Measurements from ENCODE around the gene SLC25A20. TPM values are rescaled to one million over a fixed set of nuclear protein-coding genes. Genes with fewer than 3 reads are reported as not detected.

The SLC25A20 gene
- polyA plus RNA-seq, 1 donor (not counting 4 experiments of a cell fraction or from before 2014, with no cell fraction given), result 22.4 TPM

- dilution Hi-C loops (cut with MboI; ENCODE audit: extremely low pct_ligation_motif_present, low sequenced_read_pairs), result no loop called here
- peaks cover 6% of the 10 kb centered on the region for H4K20me1 ChIP-seq (ENCODE audit: control insufficient read depth, extremely low read depth, insufficient read depth, low read length)
- H3K4me1 ChIP-seq (ENCODE audit: control insufficient read depth, extremely low read depth, insufficient read depth, low read length), result no peaks in the 10 kb centered on the region
- peaks cover 75% of the 10 kb centered on the region for H3K79me2 ChIP-seq (ENCODE audit: control insufficient read depth, insufficient read depth, low read length)
- no peak overlapping the region for H2AFZ ChIP-seq (ENCODE audit: control insufficient read depth, low read length)
- no peaks in the 10 kb centered on the region for H3K9me1 ChIP-seq (ENCODE audit: control insufficient read depth, extremely low read depth, insufficient read depth, low read length)
- peaks cover 3 to 36% of the 10 kb centered on the region in 2 experiments for H3K36me3 ChIP-seq (ENCODE audit: control insufficient read depth in 2 of 2, extremely low read depth in 1 of 2, insufficient read depth in 2 of 2, low read length in 2 of 2)
- FAIRE-seq (no peak), DNase-seq (ENCODE audit: low read depth, low spot score) (no peak)
- H3K27me3 ChIP-seq (ENCODE audit: control insufficient read depth, extremely low read depth, insufficient read depth, low read length), result no peaks in the 10 kb centered on the region
- no peak overlapping the region for H3K4me3 ChIP-seq (ENCODE audit: control insufficient read depth in 2 of 3, extremely low read depth in 1 of 3, insufficient read depth in 2 of 3, low read depth in 1 of 3, low read length in 3 of 3)
- H3K9ac ChIP-seq (ENCODE audit: control insufficient read depth, extremely low read depth, insufficient read depth, low read length), result no peak overlapping the region
- H3K4me2 ChIP-seq (ENCODE audit: control insufficient read depth, extremely low read depth, insufficient read depth, low read depth, low read length), result no peak overlapping the region
- H3K9me3 ChIP-seq (ENCODE audit: control insufficient read depth, low read depth, low read length), result no peaks in the 10 kb centered on the region
- no peak overlapping the region for H3K27ac ChIP-seq (ENCODE audit: control insufficient read depth, insufficient read depth, low read length)
- TF ChIP-seq EZH2 (IDR thresholded peaks at IDR 0.05; ENCODE audit: low read length) (no peak), CTCF (optimal IDR thresholded peaks at IDR 0.05 in 1 of 3, IDR thresholded peaks at IDR 0.05 in 1 of 3, conservative IDR thresholded peaks at IDR 0.05 in 1 of 3; ENCODE audit: extremely low read depth in 1 of 3, insufficient read depth in 2 of 3, low read length in 3 of 3) (no peak)
These were observed 35.8 kb upstream of the SLC25A20 start for GRCh38 chr3:48934333-48934991.

- Histone ChIP-seq H2AFZ (ENCODE audit: control insufficient read depth, low read length) (no peak overlapping the region), H3K9me3 (ENCODE audit: control insufficient read depth, low read depth, low read length) (no peaks in the 10 kb centered on the region), H3K27ac (ENCODE audit: control insufficient read depth, insufficient read depth, low read length) (no peak overlapping the region), H3K9ac (ENCODE audit: control insufficient read depth, extremely low read depth, insufficient read depth, low read length) (no peak overlapping the region), H3K36me3 (ENCODE audit: control insufficient read depth in 2 of 2, extremely low read depth in 1 of 2, insufficient read depth in 2 of 2, low read length in 2 of 2) (peaks cover 1 to 47% of the 10 kb centered on the region in 2 experiments), H3K27me3 (ENCODE audit: control insufficient read depth, extremely low read depth, insufficient read depth, low read length) (no peaks in the 10 kb centered on the region), H3K9me1 (ENCODE audit: control insufficient read depth, extremely low read depth, insufficient read depth, low read length) (peaks cover 5% of the 10 kb centered on the region), H4K20me1 (ENCODE audit: control insufficient read depth, extremely low read depth, insufficient read depth, low read length) (peaks cover 12% of the 10 kb centered on the region), H3K79me2 (ENCODE audit: control insufficient read depth, insufficient read depth, low read length) (peaks cover 88% of the 10 kb centered on the region), H3K4me1 (ENCODE audit: control insufficient read depth, extremely low read depth, insufficient read depth, low read length) (peaks cover 16% of the 10 kb centered on the region), H3K4me3 (ENCODE audit: control insufficient read depth in 2 of 3, extremely low read depth in 1 of 3, insufficient read depth in 2 of 3, low read depth in 1 of 3, low read length in 3 of 3) (no peak overlapping the region), H3K4me2 (ENCODE audit: control insufficient read depth, extremely low read depth, insufficient read depth, low read depth, low read length) (no peak overlapping the region)
- no peak for TF ChIP-seq CTCF (optimal IDR thresholded peaks at IDR 0.05 in 1 of 3, IDR thresholded peaks at IDR 0.05 in 1 of 3, conservative IDR thresholded peaks at IDR 0.05 in 1 of 3; ENCODE audit: extremely low read depth in 1 of 3, insufficient read depth in 2 of 3, low read length in 3 of 3)
- no peak for TF ChIP-seq EZH2 (IDR thresholded peaks at IDR 0.05; ENCODE audit: low read length)
- FAIRE-seq (no peak), DNase-seq (ENCODE audit: low read depth, low spot score) (no peak)
- dilution Hi-C loops (cut with MboI; ENCODE audit: extremely low pct_ligation_motif_present, low sequenced_read_pairs), result no loop called here
These were observed 33.4 kb upstream of the SLC25A20 start for GRCh38 chr3:48931944-48932580.
